HEK293 (cell line): Measurements from ENCODE around the gene CACNA1E.

Source experiments
- CTCF ChIA-PET: fragments of 350-600 bp; formaldehyde crosslinking; extraction: SDS; loops from one replicate; lab custom pipeline; 2021; ENCODE audit warnings: antibody characterized with exemption; lab: Yijun Ruan, JAX
- POLR2A ChIA-PET: fragments of 300-600 bp; formaldehyde crosslinking; extraction: SDS; loops from one replicate; lab custom pipeline; 2020; ENCODE audit warnings: antibody characterized with exemption, inconsistent platforms; lab: Yijun Ruan, JAX
- H3K27ac ChIP-seq: fragments of 200-500 bp; sonication (Bioruptor generic); 2 replicates; pipeline ENCODE4 v1.5.1; 2014; ENCODE audit warnings: low read depth, low read length, control low read depth, inconsistent platforms; ENCODE audit errors: extremely low read depth
- H3K36me3 ChIP-seq, 2 experiments: fragments of 200-500 bp in 1 of 2; sonication (Bioruptor generic) in 1 of 2; 1 replicate in 1 of 2; 2 replicates in 1 of 2; pipeline ENCODE4 v1.5.1; 2014 to 2017; ENCODE audit warnings: inconsistent platforms in 2 of 2, low read length in 2 of 2; ENCODE audit not compliant: control insufficient read depth in 2 of 2, insufficient read depth in 1 of 2
- H3K4me1 ChIP-seq: fragments of 200-500 bp; sonication (Bioruptor generic); 2 replicates; pipeline ENCODE4 v1.5.1; 2014; ENCODE audit warnings: mild to moderate bottlenecking, low read length, inconsistent platforms; ENCODE audit not compliant: control insufficient read depth, insufficient read depth
- H3K4me3 ChIP-seq: 2 replicates; pipeline ENCODE4 v1.5.1; 2011; ENCODE audit warnings: low read depth, mild to moderate bottlenecking, control low read depth, low read length, moderate library complexity
- H3K9me3 ChIP-seq: fragments of 200-500 bp; sonication (Bioruptor generic); 2 replicates; pipeline ENCODE4 v1.5.1; 2014; ENCODE audit warnings: low read depth, low read length, inconsistent platforms; ENCODE audit not compliant: control insufficient read depth, insufficient read depth
- BCL11B ChIP-seq: fragments of 450-650 bp; formaldehyde crosslinking; IDR thresholded peaks from 2 replicates; pipeline ENCODE4 v1.5.1; 2016; ENCODE audit warnings: low read depth, missing biosample characterization, missing genetic modification characterization
- GLI4 ChIP-seq: fragments of 450-650 bp; formaldehyde crosslinking; IDR thresholded peaks from 2 replicates; pipeline ENCODE4 v1.5.1; 2016; ENCODE audit warnings: missing biosample characterization, missing genetic modification characterization
- KLF7 ChIP-seq: fragments of 450-650 bp; formaldehyde crosslinking; IDR thresholded peaks from 2 replicates; pipeline ENCODE4 v1.5.1; 2016; ENCODE audit warnings: missing biosample characterization, missing genetic modification characterization, borderline replicate concordance
- MEIS1 ChIP-seq: sonication (generic); formaldehyde crosslinking; IDR thresholded peaks from 2 replicates; pipeline ENCODE4 v1.8.1; 2022; ENCODE audit warnings: missing genetic modification reagents, mild to moderate bottlenecking, borderline replicate concordance
- RBAK ChIP-seq: fragments of 450-650 bp; formaldehyde crosslinking; IDR thresholded peaks from 2 replicates; pipeline ENCODE4 v1.5.1; 2016; ENCODE audit warnings: missing biosample characterization, missing genetic modification characterization
- TSHZ1 ChIP-seq: fragments of 450-650 bp; formaldehyde crosslinking; IDR thresholded peaks from 2 replicates; pipeline ENCODE4 v1.5.1; 2016; ENCODE audit warnings: missing biosample characterization, missing genetic modification characterization, borderline replicate concordance
- YY1 ChIP-seq: fragments of 450-650 bp; formaldehyde crosslinking; IDR thresholded peaks from 2 replicates; pipeline ENCODE4 v1.5.1; 2018; ENCODE audit warnings: missing biosample characterization, missing genetic modification characterization
- YY2 ChIP-seq: fragments of 450-650 bp; formaldehyde crosslinking; IDR thresholded peaks from 2 replicates; pipeline ENCODE4 v1.5.1; 2016; ENCODE audit warnings: missing biosample characterization, missing genetic modification characterization
- ZNF354C ChIP-seq: fragments of 450-650 bp; formaldehyde crosslinking; IDR thresholded peaks from 2 replicates; pipeline ENCODE4 v1.5.1; 2016; ENCODE audit warnings: missing biosample characterization, missing genetic modification characterization, low read depth, borderline replicate concordance
- ZNF362 ChIP-seq: fragments of 450-650 bp; formaldehyde crosslinking; IDR thresholded peaks from 2 replicates; pipeline ENCODE4 v1.5.1; 2016; ENCODE audit warnings: missing biosample characterization, missing genetic modification characterization
- ZNF404 ChIP-seq: fragments of 450-650 bp; formaldehyde crosslinking; IDR thresholded peaks from 2 replicates; pipeline ENCODE4 v1.5.1; 2017; ENCODE audit warnings: missing biosample characterization, missing genetic modification characterization
- ZNF561 ChIP-seq: fragments of 450-650 bp; IDR thresholded peaks from 2 replicates; pipeline ENCODE4 v1.5.1; 2018; ENCODE audit warnings: missing biosample characterization, missing genetic modification characterization, borderline replicate concordance
- ZNF639 ChIP-seq: fragments of 450-650 bp; formaldehyde crosslinking; IDR thresholded peaks from 2 replicates; pipeline ENCODE4 v1.5.1; 2016; ENCODE audit warnings: missing biosample characterization, missing genetic modification characterization
- ZNF664 ChIP-seq: fragments of 450-650 bp; formaldehyde crosslinking; IDR thresholded peaks from 2 replicates; pipeline ENCODE4 v1.5.1; 2016; ENCODE audit warnings: missing biosample characterization, missing genetic modification characterization
- ZNF76 ChIP-seq: fragments of 450-650 bp; formaldehyde crosslinking; IDR thresholded peaks from 2 replicates; pipeline ENCODE4; 2016; ENCODE audit warnings: low read depth, missing biosample characterization, missing genetic modification characterization, borderline replicate concordance
- ZNF776 ChIP-seq: fragments of 450-650 bp; formaldehyde crosslinking; IDR thresholded peaks from 2 replicates; pipeline ENCODE4 v1.5.0; 2017; ENCODE audit warnings: missing biosample characterization, missing genetic modification characterization, borderline replicate concordance
- TF ChIP-seq, protein P1 (sequence below): fragments of 450-650 bp; formaldehyde crosslinking; IDR thresholded peaks from 2 replicates; pipeline ENCODE4 v1.5.1; 2016; ENCODE audit warnings: missing biosample characterization, missing genetic modification characterization
- TF ChIP-seq, protein P2 (sequence below): fragments of 450-650 bp; formaldehyde crosslinking; optimal IDR thresholded peaks from 2 replicates; pipeline ENCODE3; 2016; ENCODE audit warnings: missing biosample characterization, mild to moderate bottlenecking, missing genetic modification characterization
- TF ChIP-seq, protein P3 (sequence below): fragments of 450-650 bp; formaldehyde crosslinking; IDR thresholded peaks from 2 replicates; pipeline ENCODE4 v1.5.1; 2017; ENCODE audit warnings: missing biosample characterization, missing genetic modification characterization
- TF ChIP-seq, protein P4 (sequence below): fragments of 450-650 bp; formaldehyde crosslinking; IDR thresholded peaks from 2 replicates; pipeline ENCODE4 v1.5.1; 2016; ENCODE audit warnings: missing biosample characterization, missing genetic modification characterization

CACNA1E gene

GRCh38 chr1:181531951-181532600 is 48.8 kb downstream of the CACNA1E start (continued):
- TF ChIP-seq, protein P1, sequence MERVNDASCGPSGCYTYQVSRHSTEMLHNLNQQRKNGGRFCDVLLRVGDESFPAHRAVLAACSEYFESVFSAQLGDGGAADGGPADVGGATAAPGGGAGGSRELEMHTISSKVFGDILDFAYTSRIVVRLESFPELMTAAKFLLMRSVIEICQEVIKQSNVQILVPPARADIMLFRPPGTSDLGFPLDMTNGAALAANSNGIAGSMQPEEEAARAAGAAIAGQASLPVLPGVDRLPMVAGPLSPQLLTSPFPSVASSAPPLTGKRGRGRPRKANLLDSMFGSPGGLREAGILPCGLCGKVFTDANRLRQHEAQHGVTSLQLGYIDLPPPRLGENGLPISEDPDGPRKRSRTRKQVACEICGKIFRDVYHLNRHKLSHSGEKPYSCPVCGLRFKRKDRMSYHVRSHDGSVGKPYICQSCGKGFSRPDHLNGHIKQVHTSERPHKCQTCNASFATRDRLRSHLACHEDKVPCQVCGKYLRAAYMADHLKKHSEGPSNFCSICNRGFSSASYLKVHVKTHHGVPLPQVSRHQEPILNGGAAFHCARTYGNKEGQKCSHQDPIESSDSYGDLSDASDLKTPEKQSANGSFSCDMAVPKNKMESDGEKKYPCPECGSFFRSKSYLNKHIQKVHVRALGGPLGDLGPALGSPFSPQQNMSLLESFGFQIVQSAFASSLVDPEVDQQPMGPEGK (tag by site-specific recombination), result no peak
- TF ChIP-seq ZNF404 (no peak), YY2 (tag by site-specific recombination) (no peak), ZNF664 (tag by site-specific recombination) (no peak), ZNF354C (tag by site-specific recombination) (no peak), BCL11B (no peak), ZNF776 (no peak)

DNA sequence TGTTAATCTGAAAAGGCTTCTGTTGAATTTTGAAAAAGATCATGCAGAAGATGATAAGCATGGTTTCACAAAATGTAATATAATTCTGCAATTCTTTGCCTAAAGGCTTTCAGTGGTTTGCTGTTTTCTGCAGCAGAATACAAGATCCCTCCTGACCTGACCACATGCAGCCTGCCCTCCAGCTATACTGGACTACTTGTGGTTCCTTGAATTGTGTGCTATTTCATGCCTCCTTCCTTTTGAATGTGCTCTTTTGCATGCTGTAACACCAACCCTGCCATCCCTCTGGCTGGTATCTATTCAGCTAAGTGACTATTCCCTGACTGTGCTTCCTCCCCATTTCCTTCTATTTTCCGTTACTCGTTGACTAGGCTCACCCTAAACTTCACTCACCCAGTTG is 55.5 kb downstream of the CACNA1E start:
- Histone ChIP-seq H3K9me3 (no peaks in the 10 kb centered on the region), H3K27ac (no peak overlapping the region), H3K4me1 (no peaks in the 10 kb centered on the region), H3K36me3 (no peaks in the 10 kb centered on the region), H3K4me3 (no peak overlapping the region)
- ChIA-PET POLR2A (no interaction called here), CTCF (interaction anchor here (0.5 to 2.3 kb wide), 5 partner anchors 15 to 1024 kb away, joined by 3 to 6 read pairs (median 3); no protein-coding TSS in a partner anchor)
- TF ChIP-seq RBAK (tag by site-specific recombination) (no peak), ZNF561 (tag by site-specific recombination) (no peak), ZNF639 (tag by site-specific recombination) (no peak), ZNF354C (tag by site-specific recombination) (no peak), YY1 (tag by site-specific recombination) (no peak), KLF7 (tag by site-specific recombination) (no peak), MEIS1 (CRISPR knock-in tag) (no peak)
- TF ChIP-seq, protein P2, sequence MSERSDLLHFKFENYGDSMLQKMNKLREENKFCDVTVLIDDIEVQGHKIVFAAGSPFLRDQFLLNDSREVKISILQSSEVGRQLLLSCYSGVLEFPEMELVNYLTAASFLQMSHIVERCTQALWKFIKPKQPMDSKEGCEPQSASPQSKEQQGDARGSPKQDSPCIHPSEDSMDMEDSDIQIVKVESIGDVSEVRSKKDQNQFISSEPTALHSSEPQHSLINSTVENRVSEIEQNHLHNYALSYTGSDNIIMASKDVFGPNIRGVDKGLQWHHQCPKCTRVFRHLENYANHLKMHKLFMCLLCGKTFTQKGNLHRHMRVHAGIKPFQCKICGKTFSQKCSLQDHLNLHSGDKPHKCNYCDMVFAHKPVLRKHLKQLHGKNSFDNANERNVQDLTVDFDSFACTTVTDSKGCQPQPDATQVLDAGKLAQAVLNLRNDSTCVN (tag by site-specific recombination), result no peak
- TF ChIP-seq, protein P3, sequence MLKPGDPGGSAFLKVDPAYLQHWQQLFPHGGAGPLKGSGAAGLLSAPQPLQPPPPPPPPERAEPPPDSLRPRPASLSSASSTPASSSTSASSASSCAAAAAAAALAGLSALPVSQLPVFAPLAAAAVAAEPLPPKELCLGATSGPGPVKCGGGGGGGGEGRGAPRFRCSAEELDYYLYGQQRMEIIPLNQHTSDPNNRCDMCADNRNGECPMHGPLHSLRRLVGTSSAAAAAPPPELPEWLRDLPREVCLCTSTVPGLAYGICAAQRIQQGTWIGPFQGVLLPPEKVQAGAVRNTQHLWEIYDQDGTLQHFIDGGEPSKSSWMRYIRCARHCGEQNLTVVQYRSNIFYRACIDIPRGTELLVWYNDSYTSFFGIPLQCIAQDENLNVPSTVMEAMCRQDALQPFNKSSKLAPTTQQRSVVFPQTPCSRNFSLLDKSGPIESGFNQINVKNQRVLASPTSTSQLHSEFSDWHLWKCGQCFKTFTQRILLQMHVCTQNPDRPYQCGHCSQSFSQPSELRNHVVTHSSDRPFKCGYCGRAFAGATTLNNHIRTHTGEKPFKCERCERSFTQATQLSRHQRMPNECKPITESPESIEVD (tag by site-specific recombination), result no peak

DNA sequence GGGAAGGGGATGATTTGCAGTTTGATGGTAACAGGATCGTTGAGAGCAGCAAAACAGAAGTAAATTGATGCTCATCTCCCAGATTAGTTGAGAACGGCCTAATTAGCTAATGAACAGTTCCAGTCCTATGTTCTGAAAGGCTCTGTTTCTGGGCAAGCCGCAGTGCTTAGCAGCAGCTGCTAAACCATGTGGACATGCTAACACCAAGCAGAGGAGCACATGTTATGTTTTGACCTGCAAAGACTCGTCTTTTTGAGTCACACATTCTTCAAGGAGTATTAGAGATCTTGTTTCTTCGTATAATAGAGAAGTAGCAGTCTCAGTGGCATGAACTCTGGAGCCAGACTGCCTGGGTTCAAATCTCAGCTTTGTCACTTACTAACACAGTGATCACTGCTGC is 58.1 kb downstream of the CACNA1E start:
- no peak overlapping the region for H3K4me3 ChIP-seq
- TF ChIP-seq GLI4 (no peak), ZNF362 (tag by site-specific recombination) (no peak), ZNF76 (tag by site-specific recombination) (no peak), TSHZ1 (tag by site-specific recombination) (no peak)
- TF ChIP-seq, protein P4, sequence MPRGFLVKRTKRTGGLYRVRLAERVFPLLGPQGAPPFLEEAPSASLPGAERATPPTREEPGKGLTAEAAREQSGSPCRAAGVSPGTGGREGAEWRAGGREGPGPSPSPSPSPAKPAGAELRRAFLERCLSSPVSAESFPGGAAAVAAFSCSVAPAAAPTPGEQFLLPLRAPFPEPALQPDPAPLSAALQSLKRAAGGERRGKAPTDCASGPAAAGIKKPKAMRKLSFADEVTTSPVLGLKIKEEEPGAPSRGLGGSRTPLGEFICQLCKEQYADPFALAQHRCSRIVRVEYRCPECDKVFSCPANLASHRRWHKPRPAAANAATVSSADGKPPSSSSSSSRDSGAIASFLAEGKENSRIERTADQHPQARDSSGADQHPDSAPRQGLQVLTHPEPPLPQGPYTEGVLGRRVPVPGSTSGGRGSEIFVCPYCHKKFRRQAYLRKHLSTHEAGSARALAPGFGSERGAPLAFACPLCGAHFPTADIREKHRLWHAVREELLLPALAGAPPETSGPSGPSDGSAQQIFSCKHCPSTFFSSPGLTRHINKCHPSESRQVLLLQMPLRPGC (tag by site-specific recombination), result no peak

More for the DNA sequence above, 58.1 kb downstream of the CACNA1E start:
- Histone ChIP-seq H3K27ac (no peak overlapping the region), H3K4me1 (no peaks in the 10 kb centered on the region), H3K9me3 (no peaks in the 10 kb centered on the region), H3K36me3 (no peaks in the 10 kb centered on the region)
- POLR2A ChIA-PET, result no interaction called here
- CTCF ChIA-PET, result interaction anchor here (0.7 kb wide), 1 partner anchor 327 kb away, joined by 4 read pairs; no protein-coding TSS in a partner anchor
